ENCODE measurements around the gene POC5. TPM values are rescaled to one million over a fixed set of nuclear protein-coding genes. Genes with fewer than 3 reads are reported as not detected.

The POC5 gene
- total and polyA plus RNA-seq, 2 of the 13 experiments (the other 11 are each of a cell fraction or from before 2014, with no cell fraction given), result 6.9 to 9.3 TPM

DNA sequence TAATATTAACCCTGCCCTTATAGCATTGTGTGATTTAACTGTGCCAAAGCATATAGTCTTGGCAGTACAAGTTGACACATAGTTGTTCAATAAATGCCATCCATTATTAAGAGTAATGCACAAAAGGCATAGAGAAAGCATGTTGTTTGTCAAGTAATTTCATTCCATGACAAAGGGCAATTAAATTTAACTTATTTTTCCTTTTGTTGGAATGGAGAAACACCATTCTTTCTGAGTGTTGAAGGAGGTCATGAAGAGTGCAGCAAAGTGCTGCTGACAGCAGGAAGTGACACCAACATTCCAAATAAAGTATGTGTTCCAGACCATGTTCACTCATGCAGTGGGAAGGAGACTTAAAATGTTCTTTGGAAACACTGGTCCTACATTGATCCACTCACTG is 76.8 kb downstream of the POC5 start:
- ATAC-seq (no peak), DNase-seq (ENCODE audit: low spot score) (no peak)
- H3K27ac ChIP-seq (ENCODE audit: extremely low read length, insufficient read depth, low read length), result no peak overlapping the region

More for the DNA sequence above, 76.8 kb downstream of the POC5 start:
- Histone ChIP-seq H3K4me1 (ENCODE audit: insufficient read depth, low read length) (no peaks in the 10 kb centered on the region), H4K20me1 (ENCODE audit: insufficient read depth, low read length) (no peaks in the 10 kb centered on the region), H3K27me3 (ENCODE audit: control insufficient read depth in 1 of 2, insufficient read depth in 2 of 2, low read length in 2 of 2) (no peaks in the 10 kb centered on the region), H3K9me3 (ENCODE audit: low read length) (no peaks in the 10 kb centered on the region), H3K4me2 (ENCODE audit: low read depth, low read length) (no peak overlapping the region), H3K79me2 (ENCODE audit: insufficient read depth, low read length) (no peaks in the 10 kb centered on the region), H2AFZ (ENCODE audit: low read length) (no peak overlapping the region), H3K36me3 (replicated peaks in 1 of 2; ENCODE audit: control insufficient read depth in 1 of 2, insufficient read depth in 2 of 2, low read length in 2 of 2) (no peaks in the 10 kb centered on the region), H3K9ac (ENCODE audit: insufficient read depth, low read depth, low read length) (no peak overlapping the region), H3K4me3 (replicated peaks in 1 of 3; ENCODE audit: insufficient read depth in 1 of 3, low read depth in 2 of 3, low read length in 3 of 3) (no peak overlapping the region)
- TF ChIP-seq ZNF101 (CRISPR knock-in tag; IDR thresholded peaks at IDR 0.05; ENCODE audit: borderline replicate concordance, low read depth) (no peak), ZNF143 (CRISPR knock-in tag; IDR thresholded peaks at IDR 0.05) (no peak), ZNF326 (CRISPR knock-in tag; IDR thresholded peaks at IDR 0.05; ENCODE audit: borderline replicate concordance) (no peak), TEAD2 (CRISPR knock-in tag; IDR thresholded peaks at IDR 0.05) (no peak), ZBTB3 (CRISPR knock-in tag; IDR thresholded peaks at IDR 0.05; ENCODE audit: borderline replicate concordance, low read depth) (no peak), ZNF136 (CRISPR knock-in tag; IDR thresholded peaks at IDR 0.05; ENCODE audit: low read depth) (no peak), ZNF713 (CRISPR knock-in tag; IDR thresholded peaks at IDR 0.05) (no peak), CC2D1A (CRISPR knock-in tag; IDR thresholded peaks at IDR 0.05) (no peak), CEBPB (IDR thresholded peaks at IDR 0.05; ENCODE audit: borderline replicate concordance, low read depth, low read length) (no peak), EP300 (IDR thresholded peaks at IDR 0.05; ENCODE audit: low read depth in 2 of 2, low read length in 2 of 2) (no peak), EP300 (CRISPR knock-in tag; IDR thresholded peaks at IDR 0.05; ENCODE audit: borderline replicate concordance) (no peak), ARID2 (CRISPR knock-in tag; IDR thresholded peaks at IDR 0.05; ENCODE audit: borderline replicate concordance) (no peak), SRY (CRISPR knock-in tag; IDR thresholded peaks at IDR 0.05) (no peak)
- TF ChIP-seq, protein P1, sequence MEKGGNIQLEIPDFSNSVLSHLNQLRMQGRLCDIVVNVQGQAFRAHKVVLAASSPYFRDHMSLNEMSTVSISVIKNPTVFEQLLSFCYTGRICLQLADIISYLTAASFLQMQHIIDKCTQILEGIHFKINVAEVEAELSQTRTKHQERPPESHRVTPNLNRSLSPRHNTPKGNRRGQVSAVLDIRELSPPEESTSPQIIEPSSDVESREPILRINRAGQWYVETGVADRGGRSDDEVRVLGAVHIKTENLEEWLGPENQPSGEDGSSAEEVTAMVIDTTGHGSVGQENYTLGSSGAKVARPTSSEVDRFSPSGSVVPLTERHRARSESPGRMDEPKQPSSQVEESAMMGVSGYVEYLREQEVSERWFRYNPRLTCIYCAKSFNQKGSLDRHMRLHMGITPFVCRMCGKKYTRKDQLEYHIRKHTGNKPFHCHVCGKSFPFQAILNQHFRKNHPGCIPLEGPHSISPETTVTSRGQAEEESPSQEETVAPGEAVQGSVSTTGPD (CRISPR knock-in tag; IDR thresholded peaks at IDR 0.05), result no peak
- TF ChIP-seq, protein P2, sequence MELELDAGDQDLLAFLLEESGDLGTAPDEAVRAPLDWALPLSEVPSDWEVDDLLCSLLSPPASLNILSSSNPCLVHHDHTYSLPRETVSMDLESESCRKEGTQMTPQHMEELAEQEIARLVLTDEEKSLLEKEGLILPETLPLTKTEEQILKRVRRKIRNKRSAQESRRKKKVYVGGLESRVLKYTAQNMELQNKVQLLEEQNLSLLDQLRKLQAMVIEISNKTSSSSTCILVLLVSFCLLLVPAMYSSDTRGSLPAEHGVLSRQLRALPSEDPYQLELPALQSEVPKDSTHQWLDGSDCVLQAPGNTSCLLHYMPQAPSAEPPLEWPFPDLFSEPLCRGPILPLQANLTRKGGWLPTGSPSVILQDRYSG (CRISPR knock-in tag; IDR thresholded peaks at IDR 0.05), result no peak
- no TSS peak for BruUV-seq (replicated peaks)
- FAIRE-seq, result no peak
- intact Hi-C loops (cut with micrococcal nuclease; ENCODE audit: unreplicated experiment), result no loop called here
- in situ Hi-C loops (cut with HindIII; ENCODE audit: extremely low pct_ligation_motif_present, low pct_unique_long_range_greater_than_20kb), result no loop called here
- ChIA-PET POLR2A (no interaction called here), CTCF (ENCODE audit: low intra/inter-chr PET ratio, low total read pairs) (no interaction called here)
